GM10847 (cell line): ENCODE data around the gene CEP85.

Source experiments
- POLR2A ChIP-seq: IDR thresholded peaks from 2 replicates; pipeline ENCODE4 v1.6.1; 2011; ENCODE audit not compliant: insufficient read length; ENCODE audit errors: extremely low read depth

The CEP85 gene

DNA sequence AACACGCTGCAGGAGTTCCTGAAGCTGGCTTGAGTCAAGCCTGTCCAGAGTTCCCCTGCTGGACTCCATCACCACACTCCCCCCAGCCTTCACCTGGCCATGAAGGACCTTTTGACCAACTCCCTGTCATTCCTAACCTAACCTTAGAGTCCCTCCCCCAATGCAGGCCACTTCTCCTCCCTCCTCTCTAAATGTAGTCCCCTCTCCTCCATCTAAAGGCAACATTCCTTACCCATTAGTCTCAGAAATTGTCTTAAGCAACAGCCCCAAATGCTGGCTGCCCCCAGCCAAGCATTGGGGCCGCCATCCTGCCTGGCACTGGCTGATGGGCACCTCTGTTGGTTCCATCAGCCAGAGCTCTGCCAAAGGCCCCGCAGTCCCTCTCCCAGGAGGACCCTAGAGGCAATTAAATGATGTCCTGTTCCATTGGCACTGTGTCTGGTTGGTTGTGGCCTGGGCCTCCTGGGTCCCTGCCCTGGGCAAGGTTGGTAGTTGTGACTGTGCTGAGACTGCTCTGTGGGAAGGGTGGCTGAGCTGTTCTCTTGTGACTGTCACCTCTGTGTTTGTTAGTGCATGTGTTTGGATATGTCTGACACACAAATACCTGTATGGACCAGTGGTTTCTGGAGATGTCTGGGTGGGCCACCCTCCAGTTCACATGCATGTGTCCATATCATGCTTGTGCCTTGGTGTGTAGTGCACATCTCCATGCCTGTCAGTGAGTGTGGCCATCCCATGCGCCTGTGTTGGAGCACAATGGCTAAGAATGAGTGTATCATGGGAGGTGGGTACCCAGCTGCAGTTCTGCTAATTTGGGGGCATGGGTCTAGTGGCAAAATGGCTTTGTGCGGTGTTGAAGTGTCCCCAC is 47.3 kb downstream of the CEP85 start:
- TF ChIP-seq POLR2A = no peak

DNA sequence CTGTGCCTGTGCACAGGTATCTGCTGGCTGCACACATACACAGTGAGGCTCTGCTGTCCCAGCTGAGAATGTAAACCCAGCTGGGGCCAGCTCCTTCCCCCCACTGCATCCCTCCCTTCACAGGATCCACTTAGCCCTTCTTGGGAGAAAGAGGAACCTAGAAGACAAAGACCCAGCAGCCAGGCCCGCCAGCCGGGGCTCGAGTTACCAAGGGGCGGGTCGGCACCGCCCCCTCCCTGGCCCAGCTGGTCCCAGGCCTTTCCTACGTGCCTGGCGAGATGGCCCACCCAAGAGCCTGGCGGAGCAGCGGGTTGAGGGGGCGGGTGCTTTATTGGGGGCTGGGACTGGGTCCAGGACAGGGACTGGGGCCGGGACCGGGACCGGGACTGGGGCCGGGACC is 48.0 kb downstream of the CEP85 start:
- no peak for TF ChIP-seq POLR2A

DNA sequence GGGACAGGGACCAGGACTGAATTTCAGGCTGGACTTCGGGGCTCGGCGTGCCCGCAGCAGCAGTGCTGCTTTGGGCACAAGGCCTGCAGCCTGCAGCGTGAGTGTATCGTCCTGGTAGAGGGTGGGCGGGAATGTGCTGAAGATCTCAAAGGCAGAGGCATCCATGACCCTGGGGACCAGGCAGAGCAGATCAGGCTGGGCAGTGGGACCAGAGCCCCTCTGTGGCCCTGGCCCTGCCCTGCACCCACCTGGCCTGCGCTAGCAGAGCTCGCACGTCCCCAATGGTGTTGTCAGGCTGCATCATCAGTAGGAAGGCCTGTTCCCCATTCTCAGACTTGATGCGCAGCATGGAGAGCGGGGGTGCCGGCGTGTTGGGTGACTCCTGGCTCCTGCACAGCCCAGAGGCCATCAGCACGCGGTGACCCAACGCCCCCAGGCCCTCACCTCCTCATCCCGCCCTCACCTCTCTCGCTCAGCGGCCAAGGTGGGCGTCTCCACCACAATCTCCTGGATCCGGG is 48.5 kb downstream of the CEP85 start:
- no peak for TF ChIP-seq POLR2A

DNA sequence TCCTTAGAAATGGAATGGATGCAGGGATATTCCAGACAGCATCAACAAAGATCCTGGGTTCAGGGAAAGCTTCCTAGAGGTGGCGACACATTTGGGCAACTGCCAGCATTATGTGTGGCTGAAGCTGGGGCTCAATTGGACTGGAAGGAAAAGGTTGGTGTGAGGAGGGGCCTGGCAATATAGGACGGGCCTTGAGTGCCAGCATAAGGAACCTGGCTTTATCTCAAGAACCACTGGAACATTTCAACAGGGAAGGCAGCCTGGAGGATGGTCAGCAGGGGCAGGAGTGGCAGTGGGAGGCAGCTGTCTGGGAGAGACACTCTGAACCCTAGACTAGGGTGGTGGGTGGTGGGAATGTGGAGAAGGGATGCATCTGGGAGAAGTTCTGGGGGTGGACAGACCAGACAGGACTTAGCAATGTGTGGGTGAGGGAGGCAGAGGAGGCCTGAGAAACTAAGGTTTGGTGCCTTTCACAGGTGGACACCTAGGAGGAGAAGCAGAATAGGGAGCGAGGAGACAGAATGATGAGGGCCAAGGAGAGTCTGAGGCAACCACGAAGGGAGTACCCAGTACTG is 49.4 kb downstream of the CEP85 start:
- no peak for TF ChIP-seq POLR2A

DNA sequence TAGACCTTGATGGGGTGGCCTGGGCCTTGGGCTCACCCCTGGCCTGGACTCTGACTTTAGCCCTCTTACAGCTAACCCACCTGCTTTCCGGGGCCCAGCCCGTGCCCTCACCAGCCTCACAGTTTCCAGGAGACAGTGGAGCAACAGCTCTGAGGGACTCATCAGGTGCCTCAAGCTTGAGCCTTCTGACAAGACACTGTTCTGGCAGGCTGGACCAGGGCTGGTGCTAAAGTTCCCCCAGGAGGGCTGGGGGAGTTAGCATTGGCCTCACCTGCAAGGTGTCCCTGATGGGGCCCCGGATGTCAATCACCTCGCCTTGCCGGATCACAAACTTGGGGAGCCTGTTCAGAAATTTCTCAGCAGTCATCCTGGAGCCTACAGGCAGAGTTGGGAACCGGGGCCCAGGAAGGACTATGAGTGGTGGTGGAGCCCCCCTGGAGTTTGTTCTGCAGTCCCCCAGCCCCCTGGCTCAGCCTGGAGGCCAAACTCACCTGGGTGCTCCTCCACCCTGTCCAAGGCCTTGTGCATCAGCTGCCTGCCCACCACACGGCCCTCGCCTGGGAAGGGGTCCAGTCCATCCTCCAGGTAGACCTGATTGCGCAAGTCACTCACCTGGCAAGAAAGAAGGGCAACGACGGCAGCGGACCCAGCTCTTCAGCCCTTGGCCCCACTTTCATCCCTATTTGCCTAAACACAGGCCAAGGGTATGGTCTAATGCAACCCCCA is 50.0 kb downstream of the CEP85 start:
- TF ChIP-seq POLR2A = no peak

DNA sequence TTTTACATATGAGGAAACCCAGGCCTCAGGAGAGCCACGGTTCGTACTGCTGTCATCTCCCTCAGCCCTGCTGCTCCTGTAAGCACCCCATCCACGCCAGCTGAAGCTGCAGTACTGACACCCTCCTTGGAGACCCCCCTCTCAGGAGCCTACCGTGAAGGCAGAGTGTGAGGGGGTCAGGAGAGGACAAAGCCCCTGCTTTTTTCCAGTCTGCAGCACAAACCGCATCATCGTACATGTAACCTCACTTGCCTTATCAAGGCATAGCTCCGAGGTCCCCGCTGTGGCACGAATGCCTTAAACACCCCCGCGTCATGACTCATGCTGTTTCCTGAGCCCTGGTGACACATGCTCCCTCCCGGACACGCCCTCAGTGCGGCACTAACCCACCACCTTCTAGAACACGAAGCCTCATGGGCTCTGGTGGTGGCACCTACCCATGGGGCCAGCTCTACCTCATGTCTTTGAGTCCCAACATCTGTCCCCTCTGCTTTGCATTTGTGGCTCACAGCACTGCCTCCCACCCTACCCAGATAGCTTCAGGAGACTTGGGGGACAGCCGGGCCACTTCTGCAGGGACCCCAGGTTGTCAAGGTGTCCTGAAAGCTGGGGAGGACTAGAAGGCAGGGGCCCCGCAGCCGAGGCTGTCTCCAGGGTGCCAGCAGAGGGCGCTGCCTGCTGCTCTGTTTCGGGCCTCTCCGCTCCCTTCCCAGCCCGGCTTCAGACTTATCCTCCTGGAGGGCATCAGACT is 50.8 kb downstream of the CEP85 start:
- no peak for TF ChIP-seq POLR2A

DNA sequence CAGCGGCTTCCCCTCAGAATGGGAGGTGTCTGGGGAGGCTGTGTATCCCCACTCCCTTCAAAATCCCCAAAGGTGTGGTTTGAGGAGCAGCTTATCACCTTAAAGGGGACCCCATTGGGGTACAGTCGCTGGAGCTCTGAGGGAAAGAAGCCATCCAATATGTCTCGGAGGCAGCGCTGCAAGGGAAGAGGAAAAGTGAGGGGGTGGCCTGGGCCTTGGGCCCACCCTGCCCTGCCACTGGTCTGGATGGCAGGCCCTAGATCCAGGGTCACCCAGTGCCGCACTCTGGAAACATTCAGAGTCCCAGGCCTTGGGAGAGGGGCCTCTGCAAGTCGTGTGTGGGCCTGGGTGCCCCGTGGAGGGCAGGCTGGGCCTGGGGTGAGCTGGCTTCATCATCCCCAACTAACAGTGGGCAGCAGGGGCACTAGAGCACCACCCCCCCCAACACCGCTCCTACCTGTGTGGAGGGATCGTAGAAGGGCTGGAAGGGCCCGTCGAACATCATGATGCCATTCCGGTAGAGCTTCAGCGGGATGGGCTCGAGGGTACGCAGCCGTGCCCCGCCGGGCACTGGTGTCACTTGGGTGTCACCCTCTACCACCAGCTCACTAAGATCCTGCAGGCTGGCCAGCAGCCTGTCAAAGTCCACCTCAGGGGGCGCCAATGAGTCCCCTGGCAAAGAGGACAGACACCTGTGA is 51.5 kb downstream of the CEP85 start:
- TF ChIP-seq POLR2A = no peak

DNA sequence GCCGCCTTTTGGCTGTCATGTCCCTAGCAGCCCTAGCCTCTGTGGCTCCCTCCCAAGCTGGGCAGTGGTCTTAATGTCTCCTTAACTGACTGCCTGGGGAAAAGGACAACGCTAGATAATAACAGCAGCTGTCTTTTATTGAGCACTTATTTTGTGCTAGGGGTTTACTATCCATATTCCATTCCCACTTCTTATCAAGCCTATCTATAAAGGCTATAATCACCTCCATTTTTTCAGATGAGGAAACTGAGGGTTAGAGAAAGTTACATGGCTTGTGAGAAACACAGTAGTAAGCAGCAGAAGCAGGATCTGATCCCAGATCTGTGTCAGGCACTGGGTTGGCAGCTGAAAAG is 52.0 kb downstream of the CEP85 start:
- TF ChIP-seq POLR2A = no peak

DNA sequence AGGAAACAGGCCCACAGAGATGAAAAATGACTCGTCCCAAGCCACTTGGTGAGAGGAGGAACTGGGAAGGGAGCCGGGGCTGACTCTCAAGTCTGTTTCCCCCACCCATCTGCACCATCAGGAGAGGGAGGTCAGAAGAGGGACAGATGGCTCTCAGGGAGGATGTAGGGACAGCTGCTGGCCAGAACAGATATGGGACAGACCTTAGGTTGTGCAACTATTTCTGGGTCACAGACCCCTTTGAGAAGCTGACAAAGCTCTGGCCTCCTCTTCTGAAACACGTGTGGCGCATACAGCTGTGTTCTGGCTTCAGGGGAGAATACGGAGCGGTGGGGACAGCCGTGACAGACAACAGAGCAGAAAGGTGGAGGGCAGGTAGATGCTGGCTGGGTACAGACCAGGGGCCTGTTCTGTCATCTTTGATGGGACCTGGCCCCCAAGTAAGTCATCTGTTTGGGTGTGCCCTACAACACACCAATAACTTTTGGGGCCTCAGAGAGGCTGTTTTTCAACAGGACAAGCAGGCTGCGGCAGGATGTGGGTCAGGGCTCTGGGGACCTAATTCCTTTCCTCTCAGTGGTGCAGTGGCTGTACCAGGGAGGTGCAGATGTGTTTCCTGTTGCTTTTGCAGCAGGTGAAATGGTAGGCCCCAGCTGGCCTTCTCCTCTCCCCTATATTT is 53.2 kb downstream of the CEP85 start:
- no peak for TF ChIP-seq POLR2A

DNA sequence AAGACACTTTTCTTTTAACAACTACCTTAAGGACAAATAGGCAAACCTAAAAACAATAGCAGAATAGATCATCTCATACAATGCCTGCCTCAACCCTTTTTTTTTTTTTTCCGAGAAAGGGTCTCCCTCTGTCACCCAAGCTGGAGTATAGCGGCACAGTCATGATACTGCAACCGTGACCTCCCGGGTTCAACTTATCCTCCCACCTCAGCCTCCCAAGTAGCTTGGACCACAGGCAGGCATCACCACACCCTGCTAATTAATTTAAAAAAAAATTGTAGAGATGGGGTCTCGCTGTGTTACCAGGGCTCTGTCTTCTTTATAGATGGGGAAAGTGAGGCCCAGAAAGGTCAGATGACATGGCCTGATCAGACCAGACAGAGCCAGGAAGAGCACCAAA is 53.8 kb downstream of the CEP85 start:
- TF ChIP-seq POLR2A = no peak

DNA sequence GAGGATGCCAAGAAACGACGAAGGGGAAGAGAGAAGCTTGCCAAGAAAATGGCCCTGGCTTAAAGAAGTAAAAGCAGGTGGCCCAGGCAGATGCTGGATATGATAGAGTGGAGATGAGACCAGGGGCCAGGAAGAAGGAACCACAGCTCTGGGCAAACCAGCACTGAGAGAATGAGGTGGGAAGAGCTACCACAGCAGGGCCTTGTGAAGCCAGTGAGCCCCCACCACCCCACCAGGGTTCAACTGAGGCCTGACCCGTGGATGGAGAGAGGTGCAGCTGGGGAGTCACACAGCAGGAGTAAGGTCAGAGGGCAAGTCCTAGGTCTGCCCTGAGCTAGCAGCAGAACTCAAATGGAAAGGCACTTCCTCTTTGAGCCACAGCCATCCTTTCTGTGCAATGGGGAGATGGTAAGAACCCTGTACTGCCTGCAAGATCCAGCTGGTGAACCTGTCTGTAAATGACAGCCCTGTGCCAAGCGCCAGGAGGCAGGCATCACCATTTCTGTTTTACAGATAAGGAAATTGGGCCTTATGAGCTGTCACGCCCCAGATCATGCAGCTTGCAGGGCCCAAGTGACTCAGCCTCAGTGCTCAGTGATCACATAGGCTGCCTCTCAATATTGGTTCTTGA is 54.4 kb downstream of the CEP85 start:
- peak; percentile 11 for TF ChIP-seq POLR2A

DNA sequence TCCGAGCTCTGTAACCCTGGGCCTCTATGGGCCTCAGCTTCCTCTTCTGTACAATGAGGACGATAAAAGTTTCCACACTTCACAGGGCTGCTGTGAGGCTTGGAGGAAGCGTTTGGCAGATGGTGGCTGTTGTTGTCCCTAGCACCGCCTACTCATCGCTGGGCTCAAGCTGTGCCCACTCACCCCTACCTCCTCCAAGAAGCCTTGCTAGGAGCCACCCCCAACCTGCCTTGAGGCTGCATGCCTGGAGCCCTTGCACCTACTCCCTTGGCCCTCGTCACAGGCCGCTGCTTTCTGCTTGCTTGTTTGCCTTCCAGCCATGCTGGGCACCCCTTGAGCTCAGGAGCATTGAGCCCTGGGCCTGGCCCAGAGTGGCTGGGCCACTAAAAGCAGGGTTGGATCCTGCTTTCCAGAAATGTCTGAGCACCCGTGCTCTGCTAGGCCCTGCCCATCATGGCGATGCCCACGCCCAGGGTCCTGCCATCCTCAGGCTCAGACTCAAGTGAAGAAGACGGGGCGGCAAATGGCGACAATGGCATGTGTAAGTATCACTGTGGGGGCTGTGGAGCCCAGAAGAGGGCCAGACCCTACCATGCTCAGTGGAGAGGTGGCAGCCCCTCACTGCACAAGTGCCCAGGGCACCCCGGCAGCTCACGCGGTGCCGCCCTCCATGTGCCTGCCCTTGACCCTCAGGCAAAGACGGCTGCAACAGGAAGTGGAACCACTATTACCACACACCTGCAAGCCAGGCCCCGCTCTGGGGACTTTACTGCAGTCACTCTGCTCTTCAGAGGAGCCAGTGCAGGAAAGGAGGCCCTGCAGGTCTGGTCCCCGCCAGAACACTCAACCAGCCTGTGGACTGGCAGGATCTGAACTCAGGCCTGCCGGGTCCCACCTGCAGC is 55.4 kb downstream of the CEP85 start:
- peak; percentile 47 for TF ChIP-seq POLR2A
